WERI-Rb-1 (cell line): Measurements from ENCODE around the gene NSMCE3.

ENCODE experiments used
- DNase-seq: peaks from one replicate; pipeline ENCODE4 v3.0.0-alpha.2; 2020
- H3K27ac ChIP-seq: fragments of 250-450 bp; sonication (Bioruptor Pico); 2 replicates; pipeline ENCODE4 v1.5.1; 2020; ENCODE audit warnings: mild to moderate bottlenecking, moderate library complexity
- H3K27me3 ChIP-seq: fragments of 250-450 bp; sonication (Bioruptor Pico); 2 replicates; pipeline ENCODE4 v1.5.1; 2021; ENCODE audit warnings: mild to moderate bottlenecking, low read depth, moderate library complexity; ENCODE audit not compliant: insufficient read depth, severe bottlenecking
- H3K36me3 ChIP-seq: fragments of 250-450 bp; sonication (Bioruptor Pico); 2 replicates; pipeline ENCODE4 v1.5.1; 2020; ENCODE audit warnings: mild to moderate bottlenecking, moderate library complexity
- H3K4me3 ChIP-seq: 2 replicates; pipeline ENCODE4 v1.5.1; 2011; ENCODE audit warnings: low read depth, mild to moderate bottlenecking, control low read depth, low read length
- H3K9me3 ChIP-seq: fragments of 250-450 bp; sonication (Bioruptor Pico); 2 replicates; pipeline ENCODE4 v1.5.1; 2021; ENCODE audit warnings: mild to moderate bottlenecking, moderate library complexity; ENCODE audit not compliant: severe bottlenecking
- TF ChIP-seq, protein P1 (sequence below): IDR thresholded peaks from 2 replicates; pipeline ENCODE4 v1.5.1; 2011; ENCODE audit warnings: low read depth, mild to moderate bottlenecking, control low read depth, inconsistent platforms, low read length

The NSMCE3 gene

GRCh38 chr15:29305556-29305955 lies 35.9 kb upstream of the NSMCE3 start:
- no peak for DNase-seq
- TF ChIP-seq, protein P1, sequence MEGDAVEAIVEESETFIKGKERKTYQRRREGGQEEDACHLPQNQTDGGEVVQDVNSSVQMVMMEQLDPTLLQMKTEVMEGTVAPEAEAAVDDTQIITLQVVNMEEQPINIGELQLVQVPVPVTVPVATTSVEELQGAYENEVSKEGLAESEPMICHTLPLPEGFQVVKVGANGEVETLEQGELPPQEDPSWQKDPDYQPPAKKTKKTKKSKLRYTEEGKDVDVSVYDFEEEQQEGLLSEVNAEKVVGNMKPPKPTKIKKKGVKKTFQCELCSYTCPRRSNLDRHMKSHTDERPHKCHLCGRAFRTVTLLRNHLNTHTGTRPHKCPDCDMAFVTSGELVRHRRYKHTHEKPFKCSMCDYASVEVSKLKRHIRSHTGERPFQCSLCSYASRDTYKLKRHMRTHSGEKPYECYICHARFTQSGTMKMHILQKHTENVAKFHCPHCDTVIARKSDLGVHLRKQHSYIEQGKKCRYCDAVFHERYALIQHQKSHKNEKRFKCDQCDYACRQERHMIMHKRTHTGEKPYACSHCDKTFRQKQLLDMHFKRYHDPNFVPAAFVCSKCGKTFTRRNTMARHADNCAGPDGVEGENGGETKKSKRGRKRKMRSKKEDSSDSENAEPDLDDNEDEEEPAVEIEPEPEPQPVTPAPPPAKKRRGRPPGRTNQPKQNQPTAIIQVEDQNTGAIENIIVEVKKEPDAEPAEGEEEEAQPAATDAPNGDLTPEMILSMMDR: no peak
- Histone ChIP-seq H3K9me3 (no peaks in the 10 kb centered on the region), H3K27me3 (peaks cover 91% of the 10 kb centered on the region), H3K4me3 (no peak overlapping the region), H3K36me3 (no peaks in the 10 kb centered on the region), H3K27ac (no peak overlapping the region)

- peaks cover 78% of the 10 kb centered on the region for H3K27me3 ChIP-seq
- H3K27ac ChIP-seq: no peak overlapping the region
- no peaks in the 10 kb centered on the region for H3K36me3 ChIP-seq
- DNase-seq: no peak
- H3K9me3 ChIP-seq: no peaks in the 10 kb centered on the region
- no peak overlapping the region for H3K4me3 ChIP-seq
- TF ChIP-seq, protein P1: no peak
These were observed 33.2 kb upstream of the NSMCE3 start for GRCh38 chr15:29302871-29303270.

DNA sequence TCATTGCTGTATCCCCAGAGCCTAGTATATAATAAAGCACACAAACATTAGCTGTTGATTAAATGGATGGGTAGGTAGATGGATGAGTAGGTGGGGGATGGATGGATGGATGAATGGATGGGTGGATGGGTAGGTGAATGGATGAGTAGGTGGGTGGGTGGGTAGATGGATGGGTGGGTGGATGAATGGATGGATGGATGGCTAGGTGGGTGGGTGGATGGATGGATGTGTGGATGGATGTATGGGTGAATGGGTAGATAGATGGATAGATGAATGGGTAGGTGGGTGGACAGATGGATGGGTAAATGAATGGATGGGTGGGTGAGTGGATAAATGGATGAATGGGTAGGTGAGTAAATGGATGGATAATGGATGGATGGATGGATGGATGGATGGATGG lies 30.2 kb upstream of the NSMCE3 start:
- Histone ChIP-seq H3K4me3 (no peak overlapping the region), H3K27me3 (peaks cover 80% of the 10 kb centered on the region), H3K9me3 (no peaks in the 10 kb centered on the region), H3K36me3 (no peaks in the 10 kb centered on the region), H3K27ac (no peak overlapping the region)
- TF ChIP-seq, protein P1: no peak
- no peak for DNase-seq

DNA sequence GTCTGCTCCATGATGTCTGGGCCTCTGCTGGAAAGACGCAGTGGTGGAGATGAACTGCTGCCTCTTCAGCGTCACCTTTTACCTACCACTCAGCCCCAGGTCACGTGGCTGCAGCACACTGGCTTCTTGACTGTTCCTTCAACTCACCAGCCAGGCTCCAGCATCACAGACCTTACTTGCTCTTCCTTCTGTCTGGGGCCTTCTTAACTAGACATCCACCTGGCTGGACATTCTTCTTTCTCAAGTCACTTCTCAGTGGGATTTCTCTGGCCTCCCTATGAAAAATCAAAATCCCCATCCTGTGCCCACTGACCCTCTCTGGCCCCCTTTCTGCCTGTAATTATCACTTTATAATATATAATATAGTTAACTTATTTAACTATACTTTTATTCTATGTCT lies 29.7 kb upstream of the NSMCE3 start:
- Histone ChIP-seq H3K27ac (no peak overlapping the region), H3K36me3 (no peaks in the 10 kb centered on the region), H3K4me3 (no peak overlapping the region), H3K27me3 (peaks cover 80% of the 10 kb centered on the region), H3K9me3 (no peaks in the 10 kb centered on the region)
- no peak for DNase-seq
- TF ChIP-seq, protein P1: no peak

- H3K27ac ChIP-seq: no peak overlapping the region
- H3K9me3 ChIP-seq: no peaks in the 10 kb centered on the region
- no peaks in the 10 kb centered on the region for H3K36me3 ChIP-seq
- TF ChIP-seq, protein P1: no peak
- no peak overlapping the region for H3K4me3 ChIP-seq
- DNase-seq: no peak
- peaks cover 84% of the 10 kb centered on the region for H3K27me3 ChIP-seq
These were observed 25.2 kb upstream of the NSMCE3 start for GRCh38 chr15:29294732-29295325.

DNA sequence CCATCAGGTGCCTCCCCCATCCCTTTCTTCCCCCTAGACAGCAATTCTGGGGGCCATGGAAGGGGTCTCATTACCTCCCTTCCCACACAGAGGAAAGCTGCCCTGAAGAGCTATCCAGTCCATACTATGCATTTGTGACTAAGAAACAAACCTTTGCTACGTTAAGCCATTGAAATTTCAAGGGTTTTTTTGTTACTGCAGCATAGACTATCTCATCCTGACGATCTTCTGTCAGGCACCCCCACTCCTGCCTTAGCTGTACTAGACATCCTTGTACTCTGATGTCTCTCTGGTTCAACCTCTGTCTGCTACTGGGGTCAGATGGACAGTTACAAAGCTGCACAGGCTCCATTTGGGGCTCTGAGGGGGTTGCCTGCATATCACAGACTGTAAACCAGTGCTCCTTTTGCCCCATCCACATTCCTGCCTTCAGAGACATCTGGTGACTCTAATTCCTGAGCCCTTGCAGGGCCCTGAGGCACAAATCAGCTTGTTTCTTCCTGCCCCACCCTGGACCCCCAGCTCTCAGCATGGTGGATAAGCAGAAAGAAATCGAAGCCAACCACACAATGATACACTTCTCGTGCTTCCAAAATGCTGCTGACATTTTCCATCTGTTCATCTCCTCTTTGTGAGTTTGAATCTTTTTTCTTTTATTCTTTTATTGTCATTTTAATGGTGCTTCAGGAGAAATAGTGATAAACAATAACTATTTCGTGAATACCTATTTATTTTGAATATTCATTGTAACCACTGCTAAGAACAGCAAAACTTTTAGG lies 21.6 kb upstream of the NSMCE3 start:
- H3K27me3 ChIP-seq: peaks cover 89% of the 10 kb centered on the region
- no peak overlapping the region for H3K4me3 ChIP-seq
- no peaks in the 10 kb centered on the region for H3K9me3 ChIP-seq
- TF ChIP-seq, protein P1: no peak
- no peak for DNase-seq
- no peaks in the 10 kb centered on the region for H3K36me3 ChIP-seq
- no peak overlapping the region for H3K27ac ChIP-seq
